SH-SY5Y (cell line): Measurements from ENCODE around the gene CTBP1.

ENCODE experiments used
- GATA2 ChIP-seq: IDR thresholded peaks from 2 replicates; pipeline ENCODE4 v1.6.1; 2011; ENCODE audit warnings: mild to moderate bottlenecking, low read depth, low read length
- GATA3 ChIP-seq: IDR thresholded peaks from 2 replicates; pipeline ENCODE4 v1.6.1; 2011; ENCODE audit warnings: low read depth, mild to moderate bottlenecking, low read length, moderate library complexity

The CTBP1 gene

GRCh38 chr4:1290165-1290977, 41.4 kb upstream of the CTBP1 start:
- no peak for TF ChIP-seq GATA3
- TF ChIP-seq GATA2, result no peak

GRCh38 chr4:1289207-1290164, 40.6 kb upstream of the CTBP1 start, which contains the start of gene MAEA:
Gene MAEA, plus strand, starts transcription at chr4:1289891. Its CDS starts 23 bp downstream, at chr4:1289914.
- TF ChIP-seq GATA3 (no peak), GATA2 (no peak)

GRCh38 chr4:1288786-1289185, 39.9 kb upstream of the CTBP1 start:
- TF ChIP-seq GATA3, result no peak
- TF ChIP-seq GATA2, result no peak

GRCh38 chr4:1285790-1286553, 37.0 kb upstream of the CTBP1 start:
- no peak for TF ChIP-seq GATA3
- no peak for TF ChIP-seq GATA2

- TF ChIP-seq GATA3, result no peak
- TF ChIP-seq GATA2, result no peak
Observed at GRCh38 chr4:1285151-1285789, 36.3 kb upstream of the CTBP1 start.

GRCh38 chr4:1283711-1284110, 34.8 kb upstream of the CTBP1 start:
- TF ChIP-seq GATA2, result no peak
- TF ChIP-seq GATA3, result no peak

GRCh38 chr4:1279253-1279652, 30.3 kb upstream of the CTBP1 start:
- TF ChIP-seq GATA2 (no peak), GATA3 (no peak)

- no peak for TF ChIP-seq GATA2
- no peak for TF ChIP-seq GATA3
Observed at GRCh38 chr4:1277667-1278665, 29.0 kb upstream of the CTBP1 start.

- TF ChIP-seq GATA3, result no peak
- TF ChIP-seq GATA2, result no peak
Observed at GRCh38 chr4:1276984-1277383, 28.1 kb upstream of the CTBP1 start.

GRCh38 chr4:1274871-1275270, 25.9 kb upstream of the CTBP1 start:
- TF ChIP-seq GATA3 (no peak), GATA2 (no peak)

GRCh38 chr4:1271686-1272085, 22.8 kb upstream of the CTBP1 start:
- TF ChIP-seq GATA2 (no peak), GATA3 (no peak)

- no peak for TF ChIP-seq GATA3
- TF ChIP-seq GATA2, result no peak
Observed at GRCh38 chr4:1269209-1269608, 20.3 kb upstream of the CTBP1 start.
